SK-N-MC (cell line): ENCODE results near the gene BAD.
A peak's percentile ranks its signal among the peaks of the same experiment; 100 is the strongest.

Source experiments
- DNase-seq: peaks from one replicate; pipeline ENCODE4 v3.0.0-alpha.2; 2011; ENCODE audit warnings: low read depth, low spot score
- H3K27ac ChIP-seq: fragments of 200-600 bp; sonication (generic); 2 replicates; pipeline ENCODE4 v1.5.1; 2016; ENCODE audit warnings: mixed run types
- H3K36me3 ChIP-seq: fragments of 200-600 bp; sonication (generic); 2 replicates; pipeline ENCODE4 v1.6.1; 2017; ENCODE audit warnings: antibody characterized with exemption, low read length, mixed read lengths; ENCODE audit not compliant: insufficient read depth
- H3K4me3 ChIP-seq: fragments of 200-600 bp; sonication (generic); 2 replicates; pipeline ENCODE4 v1.5.1; 2016
- H3K9ac ChIP-seq: fragments of 200-600 bp; sonication (generic); 2 replicates; pipeline ENCODE4 v1.8.0; 2017; ENCODE audit warnings: mixed run types, mixed read lengths; ENCODE audit not compliant: insufficient read length
- H3K9me3 ChIP-seq: fragments of 200-600 bp; sonication (generic); 2 replicates; pipeline ENCODE4 v1.6.1; 2017; ENCODE audit warnings: low read depth, mild to moderate bottlenecking, antibody characterized with exemption, low read length, moderate library complexity, mixed read lengths
- EZH2 ChIP-seq: fragments of 200-600 bp; sonication (generic); IDR thresholded peaks from one replicate; pipeline ENCODE4 v1.6.1; 2017; ENCODE audit warnings: antibody characterized with exemption
- FOXP2 ChIP-seq: optimal IDR thresholded peaks from 2 replicates; pipeline ENCODE3; 2011; ENCODE audit warnings: mild to moderate bottlenecking, moderate library complexity; ENCODE audit not compliant: insufficient read depth; ENCODE audit errors: extremely low read length, control extremely low read depth
- POLR2AphosphoS5 ChIP-seq: IDR thresholded peaks from 2 replicates; pipeline ENCODE4 v1.6.1; 2012; ENCODE audit warnings: mild to moderate bottlenecking, low read depth, low read length, borderline replicate concordance

The BAD gene

DNA sequence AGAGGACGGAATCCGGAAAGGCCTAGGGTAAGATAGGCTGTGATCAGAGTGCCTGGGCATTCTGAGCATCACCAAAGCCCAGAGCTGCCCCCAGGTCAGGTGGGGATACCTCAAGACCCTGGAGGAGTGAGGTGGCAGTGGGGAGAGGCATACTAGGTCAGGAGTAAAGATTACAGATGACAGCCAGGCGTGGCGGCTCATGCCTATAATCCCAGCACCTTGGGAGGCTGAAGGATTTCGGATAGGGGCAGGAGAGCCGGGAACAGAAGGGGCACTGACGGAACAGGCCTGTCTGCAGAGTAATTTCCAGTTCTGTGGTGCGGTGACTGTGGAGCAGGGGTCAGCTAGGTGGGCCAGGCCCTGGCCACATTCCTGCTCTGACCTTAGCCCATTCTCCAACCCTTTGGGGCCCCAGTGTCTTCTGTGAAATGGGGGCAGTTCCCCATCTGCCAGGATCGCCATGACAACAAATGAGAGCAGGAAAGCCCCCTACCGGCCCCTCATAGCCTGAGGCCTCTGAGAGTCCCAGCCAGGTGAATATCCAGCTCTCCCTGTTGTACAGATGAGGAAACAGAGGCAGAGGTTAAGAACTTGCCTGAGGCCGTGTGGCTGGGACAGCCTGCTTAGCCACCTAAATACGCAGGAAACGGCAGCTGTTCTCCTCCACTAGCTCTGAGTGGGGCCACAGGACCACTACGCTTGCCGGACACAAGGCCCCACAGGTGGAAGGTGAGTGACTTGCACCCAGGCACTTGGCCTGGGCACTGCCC, 9.2 kb downstream of the BAD start:
- Histone ChIP-seq H3K9me3 (no peaks in the 10 kb centered on the region), H3K36me3 (no peaks in the 10 kb centered on the region; the same call in 1 of the 2 replicates), H3K4me3 (no peak overlapping the region), H3K27ac (no peak overlapping the region), H3K9ac (no peak overlapping the region)
- no peak for DNase-seq
- no peak for TF ChIP-seq EZH2
- no peak for TF ChIP-seq FOXP2
- TF ChIP-seq POLR2AphosphoS5 = no peak

DNA sequence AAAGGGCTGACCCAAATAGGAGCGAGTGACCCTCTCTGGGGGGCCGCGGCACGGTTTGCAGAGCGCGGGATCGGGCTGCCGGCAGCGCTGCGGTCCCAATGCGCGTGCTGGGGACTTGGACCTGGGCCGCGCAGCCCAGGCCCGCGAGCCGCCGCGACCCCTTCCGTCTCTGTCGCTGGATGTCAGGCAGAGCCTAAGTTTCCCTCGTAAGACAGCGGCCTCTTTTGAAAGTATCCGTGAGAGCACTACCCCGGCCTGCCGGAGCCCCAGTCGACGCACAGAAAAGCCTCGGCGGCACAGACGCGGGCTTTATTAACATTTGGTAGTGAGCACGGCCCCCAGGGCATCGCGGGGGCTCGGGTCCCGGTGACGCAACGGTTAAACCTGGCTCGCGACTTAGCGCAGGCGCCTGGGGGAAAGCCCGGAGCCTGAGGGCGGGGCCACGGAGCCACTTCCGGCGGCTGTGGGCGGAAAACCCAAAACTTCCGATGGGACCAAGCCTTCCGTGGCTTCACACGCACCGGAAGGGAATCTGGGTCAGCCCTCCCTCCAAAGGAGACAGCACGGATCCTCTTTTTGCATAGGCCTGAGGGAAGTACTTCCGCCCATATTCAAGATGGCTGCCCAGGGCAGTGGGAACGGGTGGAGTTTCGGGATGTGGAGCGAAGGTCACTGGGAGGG, 14.8 kb downstream of the BAD start:
- Histone ChIP-seq H3K4me3 (peak overlapping the region; percentile 80), H3K27ac (peak overlapping the region; percentile 95), H3K9ac (peak overlapping the region; percentile 92), H3K9me3 (no peaks in the 10 kb centered on the region), H3K36me3 (peaks cover 4% of the 10 kb centered on the region; the same call in 1 of the 2 replicates)
- TF ChIP-seq EZH2 = no peak
- TF ChIP-seq POLR2AphosphoS5 = peak; percentile 78; the same call in 1 of the 2 replicates
- DNase-seq = peak; percentile 98

DNA sequence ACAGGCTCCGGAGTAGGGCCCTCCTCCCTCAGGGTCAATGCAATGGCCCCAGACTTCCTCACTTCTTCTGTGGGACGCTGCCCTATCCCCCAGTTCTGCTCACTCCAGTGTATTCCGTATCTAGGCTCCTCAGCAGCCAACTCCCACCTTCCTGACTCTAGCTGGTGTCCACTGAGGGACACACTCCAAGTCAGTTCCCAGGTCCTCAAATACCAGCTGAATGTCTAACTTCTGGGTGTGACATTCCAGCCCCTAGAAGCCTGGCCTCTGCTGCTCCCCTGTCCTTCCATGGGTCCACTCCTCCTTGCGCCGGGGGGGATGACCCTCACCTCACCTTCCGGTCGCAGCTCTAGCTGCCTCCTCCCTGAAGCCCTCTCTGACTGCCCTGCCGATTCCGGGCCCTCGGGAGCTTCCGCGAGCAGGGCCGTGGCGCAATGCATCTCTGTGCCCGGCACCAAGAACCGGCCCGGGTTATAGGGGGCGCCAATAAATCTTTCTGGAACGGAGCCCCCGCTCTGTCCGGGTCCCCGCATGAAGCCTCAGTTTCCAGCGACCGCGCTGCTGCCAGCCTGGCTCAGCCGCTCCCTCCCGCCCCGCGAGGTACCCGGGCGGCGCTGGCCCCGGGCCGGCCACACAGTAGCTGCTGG, 15.4 kb downstream of the BAD start:
- DNase-seq = no peak
- TF ChIP-seq EZH2 = no peak
- no peak for TF ChIP-seq FOXP2
- TF ChIP-seq POLR2AphosphoS5 = no peak
- Histone ChIP-seq H3K4me3 (peak overlapping the region; percentile 80), H3K9me3 (no peaks in the 10 kb centered on the region), H3K27ac (peak overlapping the region; percentile 95), H3K9ac (peak overlapping the region; percentile 92), H3K36me3 (peaks cover 5% of the 10 kb centered on the region; the same call in 1 of the 2 replicates)

DNA sequence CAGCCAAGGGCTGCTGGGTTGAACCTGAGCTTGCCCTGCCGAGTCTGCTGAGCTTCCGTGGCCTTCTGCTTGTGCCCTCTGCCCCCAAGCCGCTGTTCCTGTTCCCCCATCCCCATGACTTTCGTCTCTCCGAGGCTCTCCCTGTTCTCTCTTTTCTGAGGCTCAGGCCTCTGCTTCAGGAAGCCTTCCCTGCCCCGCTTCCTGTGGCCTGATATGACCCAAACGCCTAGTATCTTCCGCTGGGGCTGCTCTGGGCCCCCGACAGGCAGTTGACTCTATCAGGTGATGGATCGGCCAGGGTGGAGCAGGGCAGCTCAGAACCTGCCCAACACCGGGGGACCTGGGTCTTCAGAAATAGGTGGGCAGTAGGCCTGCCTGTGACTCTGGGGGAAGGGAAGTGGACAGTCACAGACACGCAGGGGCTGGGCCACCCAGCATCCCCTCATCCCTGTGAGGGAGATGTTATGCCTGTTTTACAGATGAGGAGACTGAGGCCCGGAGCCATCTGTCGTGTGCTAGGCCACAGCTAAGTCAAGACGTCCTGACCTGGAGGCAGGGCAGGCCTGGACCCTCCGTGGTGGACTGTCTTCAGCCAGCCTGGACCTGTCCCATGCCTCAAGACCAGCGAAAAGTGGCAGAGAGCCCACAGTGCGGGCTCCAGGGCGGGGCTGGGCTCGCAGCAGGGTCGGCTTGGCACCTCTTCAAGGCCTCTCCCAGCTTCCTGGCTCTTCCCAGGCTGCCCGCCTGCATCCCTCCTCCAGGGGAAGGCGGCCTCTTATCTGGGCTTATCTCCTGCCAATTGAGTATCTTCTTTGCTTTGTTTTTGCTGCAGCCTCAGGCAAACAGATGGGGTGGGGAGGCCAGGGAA, 16.2 kb downstream of the BAD start:
- no peak for TF ChIP-seq POLR2AphosphoS5
- no peak for TF ChIP-seq EZH2
- TF ChIP-seq FOXP2 = no peak
- H3K36me3 ChIP-seq = peaks cover 12% of the 10 kb centered on the region; the same call in 1 of the 2 replicates
- H3K4me3 ChIP-seq = peak overlapping the region; percentile 80
- DNase-seq = no peak
- no peaks in the 10 kb centered on the region for H3K9me3 ChIP-seq
- H3K27ac ChIP-seq = peak overlapping the region; percentile 95
- peak overlapping the region; percentile 92 for H3K9ac ChIP-seq

DNA sequence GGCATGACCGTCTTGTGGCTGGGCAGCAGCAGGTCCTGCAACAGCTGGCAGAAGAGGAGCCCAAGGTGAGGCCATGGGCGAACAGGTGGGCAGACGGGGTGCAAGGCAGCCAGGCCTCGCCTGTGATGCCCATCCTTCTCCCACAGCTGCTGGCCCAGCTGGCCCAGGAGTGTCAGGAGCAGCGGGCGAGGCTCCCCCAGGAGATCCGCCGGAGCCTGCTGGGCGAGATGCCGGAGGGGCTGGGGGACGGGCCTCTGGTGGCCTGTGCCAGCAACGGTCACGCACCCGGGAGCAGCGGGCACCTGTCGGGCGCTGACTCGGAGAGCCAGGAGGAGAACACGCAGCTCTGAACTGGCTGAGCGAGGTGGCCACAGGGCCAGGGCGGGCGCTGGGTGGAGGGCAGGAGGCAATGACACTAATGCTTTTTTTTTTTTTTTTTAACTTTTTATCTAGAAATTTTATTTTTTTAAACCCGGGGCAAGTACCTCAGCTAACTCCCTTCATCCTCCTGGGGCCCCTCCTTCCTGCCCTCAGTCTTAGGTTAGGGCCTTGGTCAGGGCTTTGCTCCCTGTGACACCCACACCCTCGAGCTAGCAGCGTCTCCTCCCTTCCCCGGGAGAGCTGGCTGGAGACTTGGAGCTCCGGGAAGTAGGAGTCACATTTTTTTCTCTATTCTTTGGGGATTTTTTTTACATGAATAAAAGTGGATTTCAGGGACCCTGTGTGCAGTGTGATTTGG, 17.1 kb downstream of the BAD start:
- no peak overlapping the region for H3K4me3 ChIP-seq
- H3K36me3 ChIP-seq = peaks cover 21% of the 10 kb centered on the region; the same call in 1 of the 2 replicates
- H3K9me3 ChIP-seq = no peaks in the 10 kb centered on the region
- TF ChIP-seq POLR2AphosphoS5 = no peak
- TF ChIP-seq EZH2 = no peak
- no peak for TF ChIP-seq FOXP2
- no peak overlapping the region for H3K9ac ChIP-seq
- H3K27ac ChIP-seq = peak overlapping the region; percentile 70
- no peak for DNase-seq

DNA sequence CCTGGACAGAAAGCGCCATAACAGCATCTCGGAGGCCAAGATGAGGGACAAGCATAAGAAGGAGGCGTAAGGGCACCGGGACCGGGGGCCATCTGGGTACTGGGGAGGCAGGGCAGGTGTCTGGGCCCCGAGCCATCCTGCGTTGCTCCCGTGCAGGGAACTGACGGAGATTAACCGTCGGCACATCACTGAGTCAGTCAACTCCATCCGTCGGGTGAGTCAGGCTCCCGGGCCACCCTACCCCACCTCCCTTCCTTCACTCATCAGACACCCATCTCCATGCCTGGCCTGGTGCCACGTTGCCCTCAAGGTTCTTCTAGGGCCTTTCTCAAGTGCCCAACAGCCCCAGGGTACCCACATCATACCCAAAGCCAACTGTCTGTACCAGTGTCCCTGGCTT, 18.1 kb downstream of the BAD start:
- DNase-seq = no peak
- Histone ChIP-seq H3K4me3 (no peak overlapping the region), H3K27ac (no peak overlapping the region), H3K36me3 (peaks cover 24% of the 10 kb centered on the region; the same call in 1 of the 2 replicates), H3K9me3 (no peaks in the 10 kb centered on the region), H3K9ac (no peak overlapping the region)
- TF ChIP-seq POLR2AphosphoS5 (no peak), FOXP2 (no peak), EZH2 (no peak)
